ENCODE measurements around the gene MEX3C.

- TF ChIP-seq CTCF (IDR thresholded peaks at IDR 0.05) (no peak), ZFX (IDR thresholded peaks at IDR 0.05; ENCODE audit: borderline replicate concordance) (no peak)
These were observed 46.3 kb downstream of the MEX3C start for GRCh38 chr18:51151185-51151567.
